NCI-H82 (cell line): ENCODE data around the gene CREB3L2.
"Not testable (repeated sequence)": the region's sequence is repeated elsewhere in the genome, so short reads cannot be mapped to it uniquely, and the experiment has no call there.

Experiments
- DNase-seq: peaks from one replicate; lab custom pipeline; 2025; lab: John Stamatoyannopoulos, UW

Gene CREB3L2

DNA sequence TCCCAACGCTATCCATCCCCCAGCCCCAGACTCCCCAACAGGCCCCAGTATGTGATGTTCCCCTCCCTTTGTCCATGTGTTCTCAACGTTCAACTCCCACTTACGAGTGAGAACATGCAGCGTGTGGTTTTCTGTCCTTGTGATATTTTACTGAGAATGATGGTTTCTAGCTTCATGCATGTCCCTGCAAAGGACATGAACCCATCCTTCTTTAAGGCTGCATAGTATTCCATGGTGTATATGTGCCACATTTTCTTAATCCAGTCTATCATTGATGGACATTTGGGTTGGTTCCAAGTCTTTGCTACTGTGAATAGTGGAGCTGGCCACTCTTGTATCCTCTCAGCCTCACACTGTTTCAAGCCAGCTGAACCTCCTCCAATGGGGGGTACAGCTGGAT lies 33.5 kb downstream of the CREB3L2 start:
- not testable (repeated sequence) for DNase-seq

DNA sequence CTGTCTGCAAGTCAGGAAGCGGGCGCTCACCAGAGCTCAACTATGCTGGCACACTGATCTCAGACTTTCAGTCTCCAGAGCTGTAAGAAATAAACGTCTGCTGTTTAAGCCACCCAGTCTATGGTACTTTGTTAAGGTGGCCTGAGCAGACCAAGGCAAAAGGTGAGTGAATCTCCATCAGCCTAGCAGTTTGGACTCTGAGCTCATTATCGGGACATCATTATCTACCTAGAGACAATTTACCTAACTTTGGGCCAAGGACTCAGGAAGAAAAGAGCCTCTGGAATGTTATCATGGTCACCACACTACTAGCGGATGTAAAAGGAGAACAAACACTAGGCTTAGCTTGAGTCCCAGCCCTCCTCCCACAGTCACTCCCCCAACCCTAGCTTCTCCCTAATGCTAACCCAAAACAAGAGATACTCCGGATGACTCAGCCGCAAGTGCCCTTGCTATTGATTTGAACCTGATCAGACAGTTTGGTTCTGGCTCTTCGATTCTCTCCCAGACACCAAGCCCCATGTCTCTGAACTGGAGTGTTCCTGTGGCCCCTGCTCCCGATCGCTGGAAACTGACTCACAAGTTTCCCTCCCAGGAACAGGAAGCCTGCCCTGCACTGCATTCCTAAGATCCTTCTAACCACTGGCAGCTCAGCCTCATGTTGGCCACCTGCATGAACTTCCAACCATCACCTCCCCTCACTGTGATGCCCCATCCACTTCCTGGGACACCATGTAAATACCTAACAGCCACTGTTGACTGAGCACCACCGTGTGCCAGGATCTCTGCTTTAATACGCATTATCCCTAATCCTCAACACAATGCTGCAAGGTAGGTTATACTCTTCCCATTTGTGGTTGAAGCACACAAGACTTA lies 34.5 kb downstream of the CREB3L2 start:
- DNase-seq = no peak

DNA sequence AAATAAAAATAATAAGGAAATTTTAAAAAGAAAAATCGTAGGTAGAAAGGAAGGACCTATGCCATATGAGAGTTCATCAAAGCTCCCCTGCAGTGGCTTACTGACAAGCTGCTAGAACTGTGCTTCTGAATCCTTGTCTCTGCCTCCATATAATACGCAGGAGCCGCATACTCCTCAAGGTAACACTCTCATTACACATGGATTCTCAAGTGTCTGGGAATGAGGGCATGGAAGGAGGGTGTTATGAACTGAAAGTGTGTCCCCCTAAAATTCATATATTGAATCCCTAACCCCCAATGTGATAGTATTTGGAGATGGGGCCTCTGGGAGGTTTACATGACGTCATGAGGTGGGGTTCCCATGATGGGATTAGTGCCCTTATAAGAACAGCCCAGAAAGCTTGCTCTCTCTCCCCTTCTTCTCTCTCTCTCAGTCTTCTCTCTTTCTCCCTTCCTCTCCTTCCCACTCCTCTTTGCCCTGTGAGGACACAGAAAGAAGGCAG lies 35.2 kb downstream of the CREB3L2 start:
- no peak for DNase-seq

DNA sequence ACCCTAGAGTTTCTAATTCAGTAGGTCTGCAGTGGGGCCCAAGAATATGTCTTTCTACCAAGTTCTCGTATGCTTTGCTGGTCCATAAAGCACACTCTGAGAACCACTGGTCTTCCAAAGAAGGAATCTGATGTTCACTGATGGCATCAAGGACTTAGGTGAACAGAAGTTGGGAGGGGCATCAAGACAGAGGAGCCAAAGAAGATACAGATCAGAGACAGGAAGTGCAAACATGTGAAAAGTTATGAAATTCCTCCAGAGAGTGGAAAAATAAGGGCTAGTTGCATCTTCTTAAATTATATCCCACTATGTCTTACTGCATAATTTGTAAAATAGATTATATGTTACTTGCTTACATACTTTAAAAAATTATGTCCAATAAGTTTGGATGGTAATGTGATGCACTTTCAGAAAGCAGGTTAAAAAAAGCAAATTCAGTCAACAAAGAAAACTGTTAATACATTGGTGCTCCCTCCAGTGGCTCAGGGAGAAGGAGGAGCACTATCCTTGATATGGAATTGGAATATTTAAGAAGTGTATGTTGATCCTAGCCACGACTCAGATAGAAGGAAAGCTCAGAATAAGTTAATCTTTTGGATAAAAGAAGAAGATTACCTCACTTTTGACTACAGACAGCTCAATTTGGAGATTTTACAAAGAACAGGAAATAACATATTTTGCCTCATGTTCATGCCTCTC lies 35.8 kb downstream of the CREB3L2 start:
- no peak for DNase-seq

DNA sequence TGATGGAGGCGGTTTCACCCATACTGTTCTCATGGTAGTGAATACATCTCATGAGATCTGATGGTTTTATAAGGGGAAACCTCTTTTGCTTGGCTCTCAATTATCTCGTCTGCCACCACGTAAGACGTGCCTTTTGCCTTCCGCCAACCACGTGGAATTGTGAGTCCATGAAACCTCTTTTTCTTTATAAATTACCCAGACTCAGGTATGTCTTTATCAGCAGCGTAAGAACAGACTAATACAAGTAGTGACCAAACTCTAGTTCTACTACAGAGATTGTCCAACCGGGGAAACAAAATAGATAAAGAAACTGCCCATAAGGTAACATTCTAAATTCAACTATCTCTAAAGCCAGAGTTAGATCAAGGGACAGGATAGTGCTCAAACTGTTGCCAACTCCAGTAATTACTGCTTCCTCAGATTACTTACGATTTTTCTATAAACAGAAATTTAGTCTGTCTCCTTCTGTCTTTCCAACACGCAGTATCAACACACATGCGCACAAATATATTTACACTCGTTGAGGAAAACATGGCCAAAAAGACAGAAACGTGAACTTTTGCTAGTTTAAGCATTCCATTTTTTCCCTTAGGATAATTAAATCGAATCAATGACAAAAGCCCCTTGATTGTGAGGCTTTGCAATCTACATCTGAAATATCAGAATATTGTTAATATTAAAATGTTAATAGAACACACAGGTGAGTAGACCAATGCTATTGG lies 36.9 kb downstream of the CREB3L2 start:
- DNase-seq = no peak

DNA sequence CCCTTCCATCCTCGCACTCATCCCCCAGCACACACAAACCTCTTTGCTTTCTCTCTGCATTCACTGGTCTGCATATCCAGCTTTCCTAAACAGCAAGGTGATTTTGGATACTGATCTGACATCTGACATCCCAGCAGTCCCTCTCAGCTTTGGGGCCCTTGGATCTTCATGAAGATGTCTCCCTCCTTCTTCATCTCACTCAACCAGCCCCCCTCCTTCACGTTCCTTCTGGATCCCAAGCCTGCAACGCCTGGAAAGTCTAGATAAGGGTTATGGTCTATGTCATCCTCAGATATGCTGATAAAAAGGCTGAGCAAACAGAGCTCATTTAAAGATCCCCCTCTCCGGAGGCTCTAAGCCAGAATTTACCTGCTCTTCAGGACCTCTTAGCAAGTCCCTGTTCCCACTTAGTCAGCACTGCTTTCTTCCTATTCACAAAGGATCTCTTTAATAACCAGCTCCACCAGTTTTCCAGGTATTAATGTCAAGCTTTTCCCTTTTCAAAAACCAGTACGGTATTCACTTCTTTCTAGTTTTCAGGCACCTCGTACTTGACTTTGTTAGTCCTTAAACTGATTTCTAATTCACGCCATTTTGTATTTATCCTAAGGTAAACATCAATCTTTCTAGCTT lies 38.9 kb downstream of the CREB3L2 start:
- DNase-seq = no peak

DNA sequence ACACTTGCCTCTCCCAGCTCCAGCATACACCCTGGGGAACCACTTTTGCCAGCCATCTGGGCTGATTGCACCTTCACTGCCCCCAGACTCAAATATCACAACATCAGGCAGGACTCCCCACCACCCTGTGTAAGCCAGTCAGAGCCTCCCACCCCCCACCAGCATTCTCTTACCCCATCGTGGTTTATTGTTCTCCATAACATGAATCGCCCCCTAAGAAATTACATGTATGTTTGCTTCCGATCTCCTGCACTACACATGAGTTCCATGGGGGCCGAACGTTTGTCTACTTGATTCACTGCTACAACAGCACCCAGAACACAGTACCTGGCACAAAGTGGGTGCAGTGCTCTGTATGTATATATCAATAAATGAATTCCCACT lies 39.4 kb downstream of the CREB3L2 start:
- no peak for DNase-seq

DNA sequence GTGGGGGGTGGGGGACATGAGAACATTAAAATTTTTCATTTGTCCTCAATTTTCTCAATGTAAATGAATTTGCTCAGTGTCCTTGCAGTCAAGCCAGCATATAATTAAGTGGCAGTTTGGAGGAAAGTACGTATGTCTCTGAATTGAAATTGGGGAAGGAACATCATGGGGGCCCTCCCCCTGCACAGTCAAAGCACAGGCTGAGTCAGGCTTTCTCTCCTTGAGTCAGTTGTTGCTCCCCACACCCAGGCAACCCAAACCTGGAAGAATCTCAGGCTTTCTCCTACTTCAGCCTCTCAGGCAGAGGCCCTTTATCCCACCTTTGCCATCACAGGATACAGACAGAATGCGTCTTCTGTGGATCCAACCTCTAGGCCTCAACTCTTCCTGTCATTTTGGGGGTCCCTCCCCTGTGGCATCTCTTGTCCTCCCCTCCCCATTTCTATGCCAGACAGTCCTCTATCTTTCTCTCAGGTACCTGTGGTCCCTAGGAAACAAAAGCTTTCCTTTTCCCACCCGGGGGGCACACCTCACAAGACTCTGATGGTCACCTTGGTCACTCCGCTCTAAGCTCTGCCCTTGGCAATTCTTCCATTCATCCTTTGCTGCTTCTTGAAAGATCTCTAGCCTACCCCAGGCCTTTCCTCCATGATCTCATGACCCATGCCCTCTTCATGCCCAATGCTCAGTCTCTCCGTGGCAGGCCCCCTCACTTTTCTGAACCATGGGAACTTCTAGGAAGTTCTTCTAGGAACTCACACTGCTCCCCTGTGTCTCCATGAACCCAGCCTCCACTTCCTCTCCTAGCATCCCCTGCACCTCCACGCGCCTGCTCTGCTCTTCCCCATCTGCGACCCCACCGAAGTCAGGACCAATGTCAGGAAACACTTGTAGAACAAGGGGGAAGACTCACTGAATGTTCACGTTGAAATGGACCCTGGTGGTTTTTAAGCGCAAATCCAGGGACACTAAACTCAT lies 40.4 kb downstream of the CREB3L2 start:
- no peak for DNase-seq

DNA sequence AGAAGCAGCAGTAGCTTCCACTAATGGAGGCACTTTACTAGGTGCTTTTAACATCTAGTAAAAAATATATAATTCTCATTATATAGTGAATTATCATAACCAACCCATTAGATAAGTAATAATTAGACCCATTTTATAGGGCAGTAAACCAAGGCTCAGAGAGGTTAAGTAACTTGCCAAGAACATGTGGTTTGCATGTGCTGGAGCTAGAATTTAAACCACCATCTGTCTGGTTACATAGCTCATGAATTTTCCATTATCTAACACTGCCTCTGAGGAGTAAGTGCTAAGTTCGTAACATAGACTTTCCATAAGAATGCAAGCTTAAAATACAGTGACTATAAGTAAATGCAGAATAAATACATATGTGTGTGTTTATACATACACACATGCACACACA lies 41.9 kb downstream of the CREB3L2 start:
- DNase-seq = no peak

DNA sequence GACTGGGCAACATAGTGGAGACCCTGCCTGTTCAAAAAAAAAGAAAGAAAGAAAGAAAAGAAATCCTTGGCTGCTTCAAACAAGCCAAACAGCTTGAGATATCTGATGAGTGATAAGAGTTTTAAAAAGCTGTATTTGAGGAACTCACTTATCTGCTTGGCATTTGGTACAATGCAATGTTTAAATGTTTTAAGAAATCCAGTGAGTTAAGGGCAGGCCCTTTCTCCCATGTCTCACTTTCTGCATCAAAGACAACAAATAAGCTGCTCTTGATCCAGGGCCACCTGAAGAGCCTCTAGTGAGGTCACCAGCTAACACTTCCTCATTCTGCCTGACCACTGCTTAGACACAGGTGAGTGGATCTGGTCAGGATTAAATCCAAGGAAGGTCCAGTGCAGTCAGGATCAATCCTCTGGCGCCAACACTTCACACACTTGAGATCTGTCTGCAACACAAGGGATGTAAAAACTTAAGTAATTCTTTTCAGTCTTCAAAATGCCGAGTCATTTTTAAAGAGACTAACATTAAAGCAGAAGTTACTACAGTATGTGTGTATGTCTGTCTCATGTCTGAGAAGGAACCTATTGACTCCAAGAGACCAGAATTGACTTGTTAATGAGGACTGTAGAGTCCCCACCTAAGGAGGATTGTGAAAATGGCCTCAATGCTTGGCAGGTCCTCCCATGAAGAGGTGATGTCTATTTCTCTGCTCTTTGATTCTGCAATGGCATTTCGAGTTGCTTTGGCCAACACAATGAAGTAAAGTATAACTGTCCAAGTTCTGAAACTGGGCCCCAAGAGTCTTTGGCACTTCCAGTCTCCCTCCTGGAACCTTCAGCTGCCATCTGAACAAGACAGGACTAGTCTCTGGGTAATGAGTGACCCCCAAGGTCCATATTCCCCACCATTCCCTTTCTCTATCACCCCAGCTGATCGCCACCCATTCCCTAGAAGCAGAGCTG lies 43.1 kb downstream of the CREB3L2 start:
- DNase-seq = no peak

DNA sequence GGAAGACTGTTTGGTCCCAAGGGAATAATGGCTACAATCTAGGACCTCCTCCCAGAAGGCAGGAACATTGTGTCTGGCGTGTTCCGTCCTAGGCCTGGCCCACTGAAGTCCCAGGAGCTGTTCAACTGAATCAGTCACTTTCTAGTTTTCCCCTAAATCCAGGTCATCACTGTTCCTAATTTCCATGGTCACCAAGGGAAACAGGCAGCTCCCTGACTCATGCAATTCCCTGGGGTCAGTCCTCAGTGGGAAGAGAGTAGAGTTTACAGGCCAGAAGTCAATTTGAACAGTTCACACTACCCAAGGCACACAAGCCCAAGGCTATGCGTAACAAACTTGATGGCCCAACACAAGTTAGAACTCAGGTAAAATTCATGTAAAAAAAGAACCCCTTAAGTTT lies 44.0 kb downstream of the CREB3L2 start:
- no peak for DNase-seq

DNA sequence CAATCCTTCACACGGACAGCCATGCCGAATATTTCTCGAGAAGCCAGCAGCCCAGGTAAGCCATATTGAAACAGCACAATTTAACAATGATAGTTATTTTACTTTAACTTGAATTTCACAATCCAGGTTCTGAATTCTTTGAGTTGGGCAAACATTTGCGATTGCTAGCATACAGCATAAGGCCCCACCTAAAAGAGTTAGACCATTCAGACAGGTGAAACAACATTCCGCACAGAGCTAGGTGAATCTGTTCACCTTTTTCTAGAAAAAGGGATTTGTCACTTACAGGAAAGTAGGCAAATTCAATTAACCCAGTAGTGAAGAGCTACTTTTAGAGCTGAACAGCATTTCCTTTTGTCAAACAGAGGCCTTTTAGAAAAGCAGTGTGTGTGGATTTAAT lies 45.3 kb downstream of the CREB3L2 start:
- DNase-seq = no peak

DNA sequence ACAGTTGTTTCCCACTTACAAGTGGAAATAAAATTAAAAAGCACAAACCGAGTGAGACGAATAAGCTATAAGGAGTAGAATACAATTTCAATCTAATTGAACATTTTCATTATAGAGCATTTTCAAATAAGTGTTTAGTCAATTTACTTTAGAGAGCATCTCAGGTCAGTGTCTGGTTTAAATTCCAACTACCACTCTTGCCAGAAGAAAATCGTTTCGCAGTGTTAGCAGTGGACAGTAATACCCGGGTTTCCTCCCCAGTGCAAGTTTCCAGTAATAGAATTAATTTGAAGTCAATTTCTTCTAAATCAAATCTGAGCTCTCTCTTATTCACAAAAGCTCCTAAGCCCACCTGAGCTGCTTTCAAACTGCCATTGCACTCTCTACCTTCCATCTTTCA lies 45.7 kb downstream of the CREB3L2 start:
- no peak for DNase-seq

DNA sequence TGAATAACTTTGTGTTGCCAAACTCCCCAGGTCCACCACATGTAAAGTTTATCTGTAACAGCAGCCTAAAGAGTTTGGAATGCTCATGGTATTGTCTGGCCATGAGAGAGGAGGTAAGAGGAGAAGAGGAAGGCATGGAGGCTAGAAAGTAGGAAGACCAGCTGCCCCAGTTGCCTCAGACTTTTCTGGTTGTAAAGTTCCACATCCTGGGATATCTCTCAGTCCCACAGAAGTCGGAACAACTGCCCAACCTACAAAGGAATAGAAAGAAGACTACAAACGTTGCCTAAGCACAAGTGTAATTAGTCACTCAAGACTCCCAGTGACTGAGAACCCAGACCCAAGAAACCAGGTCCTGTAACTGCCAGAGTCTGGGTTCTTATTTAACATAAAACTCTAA lies 47.3 kb downstream of the CREB3L2 start:
- DNase-seq = no peak

DNA sequence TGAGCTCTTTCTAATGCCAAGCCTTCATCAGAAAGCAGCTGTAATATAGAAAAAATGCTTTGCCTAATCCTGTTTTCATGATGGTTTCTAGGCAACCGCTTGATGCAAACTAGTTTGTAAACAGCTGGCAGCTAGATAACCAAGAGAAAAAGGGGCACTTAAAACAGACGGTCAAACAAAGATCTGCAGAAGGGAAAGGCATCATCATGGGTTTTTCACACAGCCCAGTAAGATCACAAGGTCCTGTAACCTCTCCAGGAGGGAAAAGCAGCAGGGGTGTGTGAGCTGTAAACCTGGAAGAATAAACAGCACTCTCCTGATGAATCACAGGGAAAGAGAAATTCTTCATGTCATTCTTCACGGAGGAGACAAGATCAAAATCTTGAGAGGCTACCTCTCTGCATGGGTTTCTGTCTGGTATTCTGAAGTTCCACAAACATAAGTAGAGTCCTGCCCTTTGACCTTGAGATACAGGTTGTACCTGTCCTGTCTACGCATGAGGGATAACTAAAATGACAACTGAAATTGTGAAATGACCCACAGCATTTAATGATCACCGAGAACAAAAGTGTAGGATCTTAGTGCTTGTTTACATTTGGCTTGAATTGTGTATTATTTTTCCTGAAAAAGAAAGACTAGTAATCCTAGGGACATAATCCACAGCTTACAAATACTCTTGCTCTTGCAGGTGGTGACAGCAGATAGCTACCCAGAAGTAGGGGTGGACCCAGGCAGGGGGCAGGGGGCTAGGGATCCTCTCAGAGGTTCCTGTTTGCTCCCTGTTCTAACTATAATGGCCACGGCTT lies 48.0 kb downstream of the CREB3L2 start:
- DNase-seq = peak; percentile 83

DNA sequence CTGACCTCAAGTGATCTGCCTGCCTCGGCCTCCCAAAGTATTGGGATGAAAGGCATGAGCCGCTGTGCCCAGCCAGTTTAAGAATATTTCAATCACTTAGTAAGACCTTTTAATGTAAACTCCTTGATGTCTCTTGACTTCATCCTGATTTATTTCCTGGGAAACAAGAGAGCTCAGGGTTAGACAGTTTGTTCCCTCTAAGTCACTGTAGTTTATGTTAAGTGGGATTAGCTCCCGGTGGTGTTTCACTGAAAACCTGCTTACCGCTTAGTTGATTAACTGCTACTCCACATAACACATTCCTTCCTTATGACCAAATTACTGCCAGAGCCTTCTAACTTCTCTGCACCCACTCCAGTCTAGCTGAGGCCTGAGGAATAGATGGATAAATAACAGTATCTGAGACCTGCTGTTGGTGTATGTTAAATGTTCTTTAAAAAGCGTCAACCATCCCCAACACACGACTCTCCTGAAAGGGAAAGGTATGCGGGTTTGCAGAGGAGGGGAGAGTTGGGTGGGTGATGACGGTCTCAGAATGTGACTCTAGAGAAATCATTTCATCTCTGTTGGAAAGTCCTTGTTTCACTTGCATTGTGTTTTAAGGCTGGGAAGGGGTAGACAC lies 48.7 kb downstream of the CREB3L2 start:
- DNase-seq = peak; percentile 91

DNA sequence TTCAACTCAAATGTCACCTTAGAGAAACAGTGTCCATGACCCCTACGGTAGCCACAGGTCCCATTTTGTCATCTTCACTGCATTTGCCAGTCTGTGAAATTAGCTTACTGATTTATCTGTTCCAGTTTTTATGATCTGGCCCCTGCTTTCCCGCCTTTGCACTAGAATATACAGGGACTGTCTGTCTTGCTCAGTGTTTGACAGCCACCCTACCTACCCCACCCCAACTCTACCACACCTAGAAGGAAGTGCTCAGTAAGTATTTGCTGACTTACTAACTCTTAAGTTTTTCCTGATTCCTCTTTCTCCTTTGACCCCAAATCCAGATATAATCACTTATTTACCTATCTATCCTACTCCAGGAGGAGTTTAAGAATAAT lies 49.5 kb downstream of the CREB3L2 start:
- no peak for DNase-seq

DNA sequence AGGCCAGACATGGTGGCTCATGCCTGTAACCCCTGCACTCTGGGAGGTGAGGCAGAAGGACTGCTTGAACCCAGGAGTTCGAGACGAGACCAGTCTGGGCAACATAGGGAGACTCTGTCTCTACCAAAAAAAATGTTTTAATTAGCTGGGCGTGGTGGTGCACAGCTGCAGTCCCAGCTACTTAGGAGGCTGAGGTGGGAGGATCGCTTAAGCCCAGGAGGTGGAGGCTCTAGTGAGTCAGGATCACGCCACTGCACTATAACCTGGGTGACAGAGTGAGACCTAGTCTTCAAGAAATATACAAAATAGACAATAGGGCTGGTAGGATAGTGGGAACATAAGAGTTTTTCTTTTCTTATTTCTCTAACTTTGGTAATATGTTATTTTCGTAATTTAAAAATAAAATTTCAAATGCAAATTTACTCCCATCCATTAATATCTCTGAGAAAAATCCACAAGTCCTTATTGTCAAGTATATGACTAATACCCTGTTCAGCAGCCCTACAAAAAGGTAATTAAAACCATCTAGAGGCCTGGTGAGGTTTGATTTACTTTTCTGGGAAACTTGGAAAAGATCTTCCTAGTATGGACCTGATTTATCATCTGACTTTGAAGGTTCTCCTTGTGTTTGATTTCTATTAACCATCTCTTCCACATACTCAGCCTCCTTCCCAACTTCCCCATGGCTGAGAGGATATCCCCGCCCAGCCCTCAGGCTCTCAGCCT lies 50.0 kb downstream of the CREB3L2 start:
- no peak for DNase-seq
